ENCODE measurements around the gene MYCN.

GRCh38 chr2:15967415-15968279 lies 27.3 kb downstream of the MYCN start:
- TF ChIP-seq EP300 (IDR thresholded peaks at IDR 0.05; ENCODE audit: borderline replicate concordance in 1 of 2, low read depth in 1 of 2, low read length in 1 of 2) (no peak), SIN3A (IDR thresholded peaks at IDR 0.05; ENCODE audit: borderline replicate concordance, low read depth, low read length) (no peak), CHD2 (IDR thresholded peaks at IDR 0.05; ENCODE audit: low read length, partially characterized antibody) (no peak), JUND (IDR thresholded peaks at IDR 0.05) (no peak), FOSL2 (IDR thresholded peaks at IDR 0.05; ENCODE audit: borderline replicate concordance, low read depth) (no peak), MXI1 (IDR thresholded peaks at IDR 0.05; ENCODE audit: low read depth, low read length) (no peak), GABPA (IDR thresholded peaks at IDR 0.05; ENCODE audit: low read depth) (no peak), TEAD4 (IDR thresholded peaks at IDR 0.05; ENCODE audit: borderline replicate concordance, insufficient read depth) (no peak), RXRA (IDR thresholded peaks at IDR 0.05; ENCODE audit: borderline replicate concordance, low read depth) (no peak)
- TF ChIP-seq, protein P1, sequence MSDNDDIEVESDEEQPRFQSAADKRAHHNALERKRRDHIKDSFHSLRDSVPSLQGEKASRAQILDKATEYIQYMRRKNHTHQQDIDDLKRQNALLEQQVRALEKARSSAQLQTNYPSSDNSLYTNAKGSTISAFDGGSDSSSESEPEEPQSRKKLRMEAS (IDR thresholded peaks at IDR 0.05; ENCODE audit: low read depth): no peak
- TF ChIP-seq, protein P2, sequence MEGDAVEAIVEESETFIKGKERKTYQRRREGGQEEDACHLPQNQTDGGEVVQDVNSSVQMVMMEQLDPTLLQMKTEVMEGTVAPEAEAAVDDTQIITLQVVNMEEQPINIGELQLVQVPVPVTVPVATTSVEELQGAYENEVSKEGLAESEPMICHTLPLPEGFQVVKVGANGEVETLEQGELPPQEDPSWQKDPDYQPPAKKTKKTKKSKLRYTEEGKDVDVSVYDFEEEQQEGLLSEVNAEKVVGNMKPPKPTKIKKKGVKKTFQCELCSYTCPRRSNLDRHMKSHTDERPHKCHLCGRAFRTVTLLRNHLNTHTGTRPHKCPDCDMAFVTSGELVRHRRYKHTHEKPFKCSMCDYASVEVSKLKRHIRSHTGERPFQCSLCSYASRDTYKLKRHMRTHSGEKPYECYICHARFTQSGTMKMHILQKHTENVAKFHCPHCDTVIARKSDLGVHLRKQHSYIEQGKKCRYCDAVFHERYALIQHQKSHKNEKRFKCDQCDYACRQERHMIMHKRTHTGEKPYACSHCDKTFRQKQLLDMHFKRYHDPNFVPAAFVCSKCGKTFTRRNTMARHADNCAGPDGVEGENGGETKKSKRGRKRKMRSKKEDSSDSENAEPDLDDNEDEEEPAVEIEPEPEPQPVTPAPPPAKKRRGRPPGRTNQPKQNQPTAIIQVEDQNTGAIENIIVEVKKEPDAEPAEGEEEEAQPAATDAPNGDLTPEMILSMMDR (IDR thresholded peaks at IDR 0.05): no peak
- TF ChIP-seq, protein P3, sequence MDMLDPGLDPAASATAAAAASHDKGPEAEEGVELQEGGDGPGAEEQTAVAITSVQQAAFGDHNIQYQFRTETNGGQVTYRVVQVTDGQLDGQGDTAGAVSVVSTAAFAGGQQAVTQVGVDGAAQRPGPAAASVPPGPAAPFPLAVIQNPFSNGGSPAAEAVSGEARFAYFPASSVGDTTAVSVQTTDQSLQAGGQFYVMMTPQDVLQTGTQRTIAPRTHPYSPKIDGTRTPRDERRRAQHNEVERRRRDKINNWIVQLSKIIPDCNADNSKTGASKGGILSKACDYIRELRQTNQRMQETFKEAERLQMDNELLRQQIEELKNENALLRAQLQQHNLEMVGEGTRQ (IDR thresholded peaks at IDR 0.05; ENCODE audit: borderline replicate concordance, low read depth, low read length): no peak
- TF ChIP-seq, protein P4, sequence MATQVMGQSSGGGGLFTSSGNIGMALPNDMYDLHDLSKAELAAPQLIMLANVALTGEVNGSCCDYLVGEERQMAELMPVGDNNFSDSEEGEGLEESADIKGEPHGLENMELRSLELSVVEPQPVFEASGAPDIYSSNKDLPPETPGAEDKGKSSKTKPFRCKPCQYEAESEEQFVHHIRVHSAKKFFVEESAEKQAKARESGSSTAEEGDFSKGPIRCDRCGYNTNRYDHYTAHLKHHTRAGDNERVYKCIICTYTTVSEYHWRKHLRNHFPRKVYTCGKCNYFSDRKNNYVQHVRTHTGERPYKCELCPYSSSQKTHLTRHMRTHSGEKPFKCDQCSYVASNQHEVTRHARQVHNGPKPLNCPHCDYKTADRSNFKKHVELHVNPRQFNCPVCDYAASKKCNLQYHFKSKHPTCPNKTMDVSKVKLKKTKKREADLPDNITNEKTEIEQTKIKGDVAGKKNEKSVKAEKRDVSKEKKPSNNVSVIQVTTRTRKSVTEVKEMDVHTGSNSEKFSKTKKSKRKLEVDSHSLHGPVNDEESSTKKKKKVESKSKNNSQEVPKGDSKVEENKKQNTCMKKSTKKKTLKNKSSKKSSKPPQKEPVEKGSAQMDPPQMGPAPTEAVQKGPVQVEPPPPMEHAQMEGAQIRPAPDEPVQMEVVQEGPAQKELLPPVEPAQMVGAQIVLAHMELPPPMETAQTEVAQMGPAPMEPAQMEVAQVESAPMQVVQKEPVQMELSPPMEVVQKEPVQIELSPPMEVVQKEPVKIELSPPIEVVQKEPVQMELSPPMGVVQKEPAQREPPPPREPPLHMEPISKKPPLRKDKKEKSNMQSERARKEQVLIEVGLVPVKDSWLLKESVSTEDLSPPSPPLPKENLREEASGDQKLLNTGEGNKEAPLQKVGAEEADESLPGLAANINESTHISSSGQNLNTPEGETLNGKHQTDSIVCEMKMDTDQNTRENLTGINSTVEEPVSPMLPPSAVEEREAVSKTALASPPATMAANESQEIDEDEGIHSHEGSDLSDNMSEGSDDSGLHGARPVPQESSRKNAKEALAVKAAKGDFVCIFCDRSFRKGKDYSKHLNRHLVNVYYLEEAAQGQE (IDR thresholded peaks at IDR 0.05; ENCODE audit: low read depth, low read length): no peak
